Prostate gland (tissue), 2 donors: Measurements from ENCODE around the gene NKG7.

Experiments
- CTCF ChIP-seq, 4 experiments: fragments of 200-600 bp in 2 of 4; fragments of 450-650 bp in 2 of 4; sonication (generic) in 2 of 4; IDR thresholded peaks; 1 replicate in 3 of 4; 2 replicates in 1 of 4; pipeline ENCODE4 v1.5.1; 2016 to 2019; ENCODE audit warnings: antibody characterized with exemption in 4 of 4, mild to moderate bottlenecking in 2 of 4, moderate library complexity in 2 of 4
- POLR2A ChIP-seq: fragments of 450-650 bp; IDR thresholded peaks from one replicate; pipeline ENCODE4 v1.6.1; 2016; ENCODE audit warnings: antibody characterized with exemption, mild to moderate bottlenecking
- POLR2AphosphoS5 ChIP-seq: sonication (generic); formaldehyde crosslinking; IDR thresholded peaks from one replicate; pipeline ENCODE4 v1.6.1; 2017; ENCODE audit warnings: antibody characterized with exemption

- no peak for TF ChIP-seq CTCF (IDR thresholded peaks at IDR 0.05)
- TF ChIP-seq POLR2AphosphoS5, result no peak
- TF ChIP-seq POLR2A, result no peak
These were observed 29.7 kb upstream of the NKG7 start for GRCh38 chr19:51402117-51402516.
